H9 (cell line): ENCODE results near the gene RPS21. TPM values are rescaled to one million over a fixed set of nuclear protein-coding genes. Genes with fewer than 3 reads are reported as not detected.
A peak's percentile ranks its signal among the peaks of the same experiment; 100 is the strongest.

Experiments used
- DNase-seq: peaks from one replicate; pipeline ENCODE4 v3.0.0-alpha.2; 2017
- H2AFZ ChIP-seq: one replicate; pipeline ENCODE4 v1.6.1; 2013; ENCODE audit warnings: mild to moderate bottlenecking, low read length, control low read depth, moderate library complexity
- H2AK5ac ChIP-seq: 2 replicates; pipeline ENCODE4 v1.6.1; 2013; ENCODE audit warnings: low read length, control low read depth, mixed read lengths; ENCODE audit not compliant: insufficient read length
- H2BK120ac ChIP-seq: one replicate; pipeline ENCODE4 v1.6.1; 2013; ENCODE audit warnings: low read depth, mild to moderate bottlenecking, low read length, control low read depth, inconsistent platforms; ENCODE audit not compliant: poor library complexity, severe bottlenecking
- H2BK12ac ChIP-seq: 2 replicates; pipeline ENCODE4 v1.6.1; 2013; ENCODE audit warnings: low read length, control low read depth, mixed read lengths, low read depth; ENCODE audit not compliant: insufficient read length
- H2BK15ac ChIP-seq: 2 replicates; pipeline ENCODE4 v1.6.1; 2013; ENCODE audit warnings: low read depth, low read length, control low read depth
- H2BK20ac ChIP-seq: one replicate; pipeline ENCODE4 v1.6.1; 2013; ENCODE audit warnings: low read depth, mild to moderate bottlenecking, low read length, control low read depth, inconsistent platforms; ENCODE audit not compliant: poor library complexity, severe bottlenecking
- H2BK5ac ChIP-seq: 2 replicates; pipeline ENCODE4 v1.6.1; 2013; ENCODE audit warnings: low read length, control low read depth, mixed read lengths; ENCODE audit not compliant: insufficient read length
- H3K14ac ChIP-seq: 2 replicates; pipeline ENCODE4 v1.6.1; 2013; ENCODE audit warnings: low read length, control low read depth; ENCODE audit not compliant: insufficient read depth
- H3K18ac ChIP-seq: 2 replicates; pipeline ENCODE4 v1.6.1; 2013; ENCODE audit warnings: low read depth, mild to moderate bottlenecking, mixed read lengths, low read length, control low read depth; ENCODE audit not compliant: insufficient read length
- H3K23ac ChIP-seq: 2 replicates; pipeline ENCODE4 v1.6.1; 2013; ENCODE audit warnings: low read length, control low read depth, mixed read lengths, low read depth; ENCODE audit not compliant: insufficient read length
- H3K23me2 ChIP-seq: 2 replicates; pipeline ENCODE4 v1.6.1; 2013; ENCODE audit warnings: low read depth, mild to moderate bottlenecking, mixed read lengths, low read length, control low read depth; ENCODE audit not compliant: insufficient read length, poor library complexity, severe bottlenecking
- H3K27ac ChIP-seq: 2 replicates; pipeline ENCODE4 v1.5.1; 2013; ENCODE audit warnings: low read length, control low read depth, mixed read lengths, low read depth; ENCODE audit not compliant: insufficient read length
- H3K27me3 ChIP-seq: 2 replicates; pipeline ENCODE4 v1.6.1; 2013; ENCODE audit warnings: low read length, control low read depth, inconsistent platforms; ENCODE audit not compliant: insufficient read depth
- H3K4ac ChIP-seq: 2 replicates; pipeline ENCODE4 v1.6.1; 2013; ENCODE audit warnings: low read depth, mild to moderate bottlenecking, control low read depth, inconsistent platforms, low read length, moderate library complexity
- H3K4me1 ChIP-seq: 2 replicates; pipeline ENCODE4 v1.6.1; 2013; ENCODE audit warnings: low read length, control low read depth, inconsistent platforms; ENCODE audit not compliant: insufficient read depth
- H3K4me2 ChIP-seq: 2 replicates; pipeline ENCODE4 v1.6.1; 2013; ENCODE audit warnings: low read length, control low read depth, mixed read lengths; ENCODE audit not compliant: insufficient read length, insufficient read depth
- H3K56ac ChIP-seq: 2 replicates; pipeline ENCODE4 v1.6.1; 2013; ENCODE audit warnings: low read depth, mild to moderate bottlenecking, mixed read lengths, low read length, control low read depth; ENCODE audit not compliant: insufficient read length
- H3K79me1 ChIP-seq: 2 replicates; pipeline ENCODE4 v1.6.1; 2013; ENCODE audit warnings: low read depth, mild to moderate bottlenecking, moderate library complexity, low read length, control low read depth, inconsistent platforms; ENCODE audit not compliant: insufficient read depth, poor library complexity, severe bottlenecking
- H3K79me2 ChIP-seq: 2 replicates; pipeline ENCODE4 v1.6.1; 2013; ENCODE audit warnings: low read length, control low read depth, inconsistent platforms; ENCODE audit not compliant: insufficient read depth
- H3K9ac ChIP-seq: 2 replicates; pipeline ENCODE4 v1.6.1; 2013; ENCODE audit warnings: low read length, control low read depth, mixed read lengths; ENCODE audit not compliant: insufficient read length; ENCODE audit errors: extremely low read depth
- H3K9me3 ChIP-seq: one replicate; pipeline ENCODE4 v1.6.1; 2013; ENCODE audit warnings: low read depth, low read length, inconsistent platforms; ENCODE audit not compliant: control insufficient read depth
- H3T11ph ChIP-seq: one replicate; pipeline ENCODE4 v1.6.1; 2013; ENCODE audit warnings: mild to moderate bottlenecking, low read length, control low read depth, inconsistent platforms
- H4K20me1 ChIP-seq: one replicate; pipeline ENCODE4 v1.6.1; 2013; ENCODE audit not compliant: control insufficient read depth, insufficient read length, insufficient read depth
- H4K5ac ChIP-seq: 2 replicates; pipeline ENCODE4 v1.6.1; 2013; ENCODE audit warnings: low read depth, mild to moderate bottlenecking, mixed read lengths, low read length, control low read depth; ENCODE audit not compliant: insufficient read length
- H4K8ac ChIP-seq: replicated peaks from 2 replicates; pipeline ENCODE4 v1.6.1; 2013; ENCODE audit warnings: low read length, control low read depth, mixed read lengths, low read depth; ENCODE audit not compliant: insufficient read length
- H4K91ac ChIP-seq: 2 replicates; pipeline ENCODE4 v1.6.1; 2013; ENCODE audit warnings: low read depth, mild to moderate bottlenecking, moderate library complexity, mixed read lengths, low read length, control low read depth; ENCODE audit not compliant: insufficient read length
- H3K27ac Mint-ChIP-seq, 3 experiments: 2 replicates in 2 of 3; 3 replicates in 1 of 3; pipeline ENCODE4 v1.8.0; 2020 to 2021; ENCODE audit warnings: mixed read lengths in 3 of 3, mild to moderate bottlenecking in 1 of 3, moderate library complexity in 1 of 3
- H3K27me3 Mint-ChIP-seq: 2 replicates; pipeline ENCODE4 v1.8.0; 2021; ENCODE audit warnings: low read depth, mild to moderate bottlenecking, moderate library complexity, mixed read lengths
- H3K36me3 Mint-ChIP-seq, 3 experiments: 2 replicates in 2 of 3; 3 replicates in 1 of 3; pipeline ENCODE4 v1.8.0; 2020 to 2021; ENCODE audit warnings: low read depth in 3 of 3, mixed read lengths in 3 of 3; ENCODE audit not compliant: insufficient read depth in 1 of 3
- H3K4me1 Mint-ChIP-seq, 2 experiments: 2 replicates each; pipeline ENCODE4 v1.8.0; 2020; ENCODE audit warnings: mixed read lengths in 2 of 2
- H3K4me3 Mint-ChIP-seq, 2 experiments: 2 replicates in 1 of 2; 3 replicates in 1 of 2; pipeline ENCODE4 v1.8.0; 2020 to 2021; ENCODE audit warnings: mild to moderate bottlenecking in 2 of 2, mixed read lengths in 2 of 2, moderate library complexity in 1 of 2
- H3K9me3 Mint-ChIP-seq, 2 experiments: 2 replicates in 1 of 2; 3 replicates in 1 of 2; pipeline ENCODE4 v1.8.0; 2020; ENCODE audit warnings: mild to moderate bottlenecking in 2 of 2, mixed read lengths in 2 of 2, moderate library complexity in 1 of 2
- WGBS: extraction: QIAGEN DNeasy Blood & Tissue Kit; methylation state at CpG from one replicate; pipeline ENCODE4 v1.1.7; 2013; ENCODE audit warnings: missing lambda C conversion rate, low lambda C conversion rate, mixed read lengths; ENCODE audit not compliant: insufficient read length; ENCODE audit errors: extremely low coverage; 5-methylcytosine and 5-hydroxymethylcytosine counted together
- total RNA-seq: library from RNA; stranded (reverse); gene quantifications from 2 replicates; pipeline ENCODE4 v1.2.1, GENCODE V29; 2021
- TF ChIP-seq, protein P1 (sequence below): fragments of 200-600 bp; sonication (generic); conservative IDR thresholded peaks from 3 replicates; pipeline ENCODE4 v1.8.0; 2021; ENCODE audit warnings: antibody characterized with exemption, mild to moderate bottlenecking

RPS21 gene
- total RNA-seq, 1 experiment from 2014 or later: 1,715 TPM

DNA sequence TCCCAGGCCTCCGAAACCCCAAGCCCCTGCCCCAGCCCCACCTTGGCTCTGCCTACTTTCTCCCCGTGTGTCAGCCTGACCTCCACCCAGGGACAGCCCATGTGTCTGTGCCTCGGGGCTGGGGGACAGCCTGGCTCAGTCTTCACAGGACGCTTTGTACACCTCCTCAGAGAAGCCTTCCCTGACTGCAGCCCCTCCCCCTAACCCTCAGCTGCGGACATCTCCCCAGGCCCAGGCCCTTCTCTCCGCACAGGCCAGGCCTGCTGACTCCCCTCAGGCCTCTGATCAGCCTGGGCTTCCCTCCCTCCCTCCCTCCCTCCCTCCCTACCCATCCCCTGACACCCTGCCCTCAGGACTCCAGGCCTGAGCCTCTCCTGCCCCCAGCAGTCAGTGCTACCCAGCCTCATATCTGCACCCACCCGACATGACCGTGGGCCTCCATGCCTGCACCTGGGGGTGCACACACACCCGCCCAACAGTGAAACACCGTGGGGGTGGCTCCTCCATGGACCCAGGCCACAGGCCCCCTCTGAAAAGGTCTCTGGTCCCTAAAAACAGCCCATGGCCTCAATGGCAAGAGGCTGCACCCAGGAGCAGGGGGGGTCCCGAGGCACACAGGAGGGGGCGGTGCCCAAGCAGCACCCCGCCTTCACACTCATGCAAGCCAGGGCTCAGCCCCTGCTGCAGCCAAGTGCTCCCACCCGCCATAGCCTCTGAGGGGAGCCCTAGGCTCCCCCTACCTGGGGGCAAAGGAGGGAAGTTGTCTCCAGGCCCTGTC lies 32.7 kb upstream of the RPS21 start:
- no peak overlapping the region for H3K4ac ChIP-seq
- no peak for DNase-seq
- H3K4me2 ChIP-seq: no peak overlapping the region
- Mint-ChIP-seq H3K36me3 (peaks cover 2 to 34% (median 28%) of the 10 kb centered on the region in 3 experiments), H3K27ac (peak overlapping the region in 2 of 3 experiments; percentile 85; a peak in 3 of 7 replicates), H3K9me3 (peaks cover 2 to 11% of the 10 kb centered on the region in 2 experiments), H3K4me1 (peaks cover 13 to 25% of the 10 kb centered on the region in 2 experiments), H3K4me3 (no peak overlapping the region), H3K27me3 (no peaks in the 10 kb centered on the region; the same call in 1 of the 2 replicates)
- H4K91ac ChIP-seq: no peak overlapping the region
- H2AFZ ChIP-seq: no peak overlapping the region
- H2AK5ac ChIP-seq: no peak overlapping the region
- no peaks in the 10 kb centered on the region for H3K27me3 ChIP-seq
- H3K23ac ChIP-seq: no peak overlapping the region
- H2BK12ac ChIP-seq: no peak overlapping the region
- H3K23me2 ChIP-seq: no peaks in the 10 kb centered on the region
- no peaks in the 10 kb centered on the region for H4K20me1 ChIP-seq
- no peak overlapping the region for H2BK15ac ChIP-seq
- H3K79me2 ChIP-seq: peaks cover 4% of the 10 kb centered on the region; the same call in 1 of the 2 replicates
- no peak overlapping the region for H3K27ac ChIP-seq
- H3K9ac ChIP-seq: no peak overlapping the region
- WGBS: no CpG with 5 or more reads among the region's 14 CpGs
- no peak overlapping the region for H4K5ac ChIP-seq
- H3K18ac ChIP-seq: no peak overlapping the region
- H4K8ac ChIP-seq: no peak overlapping the region
- H3K79me1 ChIP-seq: peaks cover 5% of the 10 kb centered on the region
- H3K14ac ChIP-seq: no peak overlapping the region; the same call in 1 of the 2 replicates
- H3K4me1 ChIP-seq: no peaks in the 10 kb centered on the region; the same call in 1 of the 2 replicates
- H2BK5ac ChIP-seq: no peak overlapping the region
- TF ChIP-seq, protein P1, sequence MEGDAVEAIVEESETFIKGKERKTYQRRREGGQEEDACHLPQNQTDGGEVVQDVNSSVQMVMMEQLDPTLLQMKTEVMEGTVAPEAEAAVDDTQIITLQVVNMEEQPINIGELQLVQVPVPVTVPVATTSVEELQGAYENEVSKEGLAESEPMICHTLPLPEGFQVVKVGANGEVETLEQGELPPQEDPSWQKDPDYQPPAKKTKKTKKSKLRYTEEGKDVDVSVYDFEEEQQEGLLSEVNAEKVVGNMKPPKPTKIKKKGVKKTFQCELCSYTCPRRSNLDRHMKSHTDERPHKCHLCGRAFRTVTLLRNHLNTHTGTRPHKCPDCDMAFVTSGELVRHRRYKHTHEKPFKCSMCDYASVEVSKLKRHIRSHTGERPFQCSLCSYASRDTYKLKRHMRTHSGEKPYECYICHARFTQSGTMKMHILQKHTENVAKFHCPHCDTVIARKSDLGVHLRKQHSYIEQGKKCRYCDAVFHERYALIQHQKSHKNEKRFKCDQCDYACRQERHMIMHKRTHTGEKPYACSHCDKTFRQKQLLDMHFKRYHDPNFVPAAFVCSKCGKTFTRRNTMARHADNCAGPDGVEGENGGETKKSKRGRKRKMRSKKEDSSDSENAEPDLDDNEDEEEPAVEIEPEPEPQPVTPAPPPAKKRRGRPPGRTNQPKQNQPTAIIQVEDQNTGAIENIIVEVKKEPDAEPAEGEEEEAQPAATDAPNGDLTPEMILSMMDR: no peak
- H3T11ph ChIP-seq: no peak overlapping the region
- no peak overlapping the region for H2BK20ac ChIP-seq
- no peak overlapping the region for H2BK120ac ChIP-seq
- H3K56ac ChIP-seq: no peak overlapping the region
- no peaks in the 10 kb centered on the region for H3K9me3 ChIP-seq
